Glomerular endothelial cell (primary cell): ENCODE results near the gene C10orf90. TPM values are rescaled to one million over a fixed set of nuclear protein-coding genes. Genes with fewer than 3 reads are reported as not detected.

Experiments used
- DNase-seq: peaks from one replicate; pipeline ENCODE4 v3.0.0-alpha.2; 2011; ENCODE audit warnings: low read depth, low spot score; ENCODE audit errors: extremely low read depth
- total RNA-seq: library from RNA; depleted of rRNA; stranded (reverse); fragments of >200 nt; gene quantifications from 2 replicates; pipeline ENCODE4 v1.2.3, GENCODE V29; 2015

The C10orf90 gene, protein sequence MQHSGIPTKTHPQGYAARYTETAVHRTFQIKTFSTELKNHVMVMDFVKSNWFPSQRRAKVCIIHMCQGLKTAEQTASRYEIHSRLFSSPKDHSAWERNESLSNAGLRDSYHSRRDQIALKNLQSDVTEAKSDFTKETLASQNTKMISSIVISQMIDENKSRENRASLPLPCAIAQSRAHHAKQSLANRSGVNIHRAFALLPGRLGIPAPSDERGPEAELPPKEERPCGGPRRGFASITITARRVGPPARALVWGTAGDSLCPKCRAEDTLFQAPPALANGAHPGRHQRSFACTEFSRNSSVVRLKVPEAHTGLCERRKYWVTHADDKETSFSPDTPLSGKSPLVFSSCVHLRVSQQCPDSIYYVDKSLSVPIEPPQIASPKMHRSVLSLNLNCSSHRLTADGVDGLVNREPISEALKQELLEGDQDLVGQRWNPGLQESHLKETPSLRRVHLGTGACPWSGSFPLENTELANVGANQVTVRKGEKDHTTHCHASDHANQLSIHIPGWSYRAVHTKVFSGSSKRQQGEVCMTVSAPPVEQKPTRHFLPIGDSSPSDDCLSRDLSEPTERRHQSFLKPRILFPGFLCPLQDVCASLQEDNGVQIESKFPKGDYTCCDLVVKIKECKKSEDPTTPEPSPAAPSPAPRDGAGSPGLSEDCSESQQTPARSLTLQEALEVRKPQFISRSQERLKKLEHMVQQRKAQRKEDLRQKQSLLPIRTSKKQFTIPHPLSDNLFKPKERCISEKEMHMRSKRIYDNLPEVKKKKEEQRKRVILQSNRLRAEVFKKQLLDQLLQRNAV
- not detected in 2 replicates for total RNA-seq

- DNase-seq: no peak
Observed at GRCh38 chr10:126670056-126670894, at the start of gene C10orf90. C10orf90 (minus strand) TSS chr10:126670693; CDS start chr10:126670480, 213 bp downstream.

- no peak for DNase-seq
Observed at GRCh38 chr10:126716366-126716765, 45.9 kb upstream of the C10orf90 start.

DNA sequence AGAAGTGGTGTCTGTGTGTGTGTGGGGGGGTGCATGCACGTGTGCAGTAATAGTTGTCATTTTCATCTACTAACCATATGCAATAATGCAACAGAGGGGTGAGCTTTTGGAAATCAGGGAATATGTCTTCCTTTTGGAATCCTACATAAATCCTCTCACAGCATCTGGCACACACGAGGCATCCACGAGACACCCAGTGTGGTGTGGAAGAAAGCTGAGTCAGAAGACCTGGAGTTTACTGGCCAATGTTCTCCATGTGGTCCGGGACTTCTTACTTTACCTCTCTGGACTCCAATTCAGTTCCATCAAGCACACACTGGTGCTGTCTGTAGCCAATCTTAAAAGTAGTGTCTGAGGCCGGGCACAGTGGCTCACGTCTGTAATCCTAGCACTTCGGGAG, 43.1 kb upstream of the C10orf90 start:
- DNase-seq: no peak

DNA sequence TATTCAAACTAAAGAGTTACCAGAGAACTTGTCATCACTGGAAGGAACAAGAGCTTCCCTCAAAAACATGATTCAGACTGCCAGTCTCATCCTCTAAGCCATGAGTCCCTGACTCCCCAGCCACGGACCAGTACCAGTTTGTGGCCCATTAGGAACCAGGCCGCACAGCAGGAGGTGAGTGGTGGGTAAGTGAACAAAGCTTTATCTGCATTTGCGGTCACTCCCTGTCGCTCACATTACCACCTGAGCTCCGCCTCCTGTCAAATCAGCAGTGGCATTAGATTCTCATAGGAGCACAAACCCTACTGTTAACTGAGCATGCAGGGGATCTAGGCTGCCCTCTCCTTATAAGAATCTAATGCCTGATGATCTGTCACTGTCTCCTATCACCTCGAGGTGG, 42.2 kb upstream of the C10orf90 start:
- no peak for DNase-seq

- no peak for DNase-seq
Observed at GRCh38 chr10:126705951-126706565, 35.6 kb upstream of the C10orf90 start.

DNA sequence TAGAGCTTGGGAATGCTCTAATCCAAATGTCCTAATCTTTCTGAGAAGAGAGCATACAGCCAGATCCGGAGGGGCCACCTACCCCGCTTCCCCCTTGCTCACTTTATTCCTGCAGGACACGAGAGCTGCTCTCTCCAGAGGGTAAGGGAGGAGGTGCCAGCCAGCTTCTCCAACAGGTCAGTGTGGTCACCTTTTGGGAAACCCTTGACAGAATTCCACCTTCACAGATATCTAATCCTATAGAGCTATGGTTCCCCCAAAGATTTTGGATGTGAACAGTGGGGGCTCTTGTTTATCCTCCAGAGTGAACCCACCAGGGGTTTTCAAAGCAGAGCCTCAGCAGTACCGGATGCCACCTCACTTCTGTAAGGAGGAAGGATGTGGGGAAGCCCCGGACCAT, 34.6 kb upstream of the C10orf90 start:
- DNase-seq: no peak

DNA sequence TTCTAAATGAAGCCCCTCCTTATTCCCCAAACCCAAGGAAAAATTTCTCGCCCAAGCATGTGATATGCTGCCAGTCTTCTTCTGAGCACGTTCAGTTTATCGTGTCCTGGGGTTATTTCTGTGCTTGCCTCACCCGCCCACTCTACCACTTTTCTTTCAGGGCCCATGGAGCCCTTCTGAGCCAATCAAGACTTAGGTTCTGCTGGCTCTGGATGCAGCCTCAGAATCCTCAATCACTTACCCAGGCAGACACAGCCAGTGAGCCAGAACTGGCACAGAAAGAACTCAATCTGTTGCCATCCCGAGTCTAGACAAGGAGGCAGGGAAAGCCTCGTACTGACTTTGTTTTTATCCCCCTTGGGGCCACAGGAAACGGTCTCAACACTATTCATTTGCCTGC, 34.2 kb upstream of the C10orf90 start:
- DNase-seq: no peak

DNA sequence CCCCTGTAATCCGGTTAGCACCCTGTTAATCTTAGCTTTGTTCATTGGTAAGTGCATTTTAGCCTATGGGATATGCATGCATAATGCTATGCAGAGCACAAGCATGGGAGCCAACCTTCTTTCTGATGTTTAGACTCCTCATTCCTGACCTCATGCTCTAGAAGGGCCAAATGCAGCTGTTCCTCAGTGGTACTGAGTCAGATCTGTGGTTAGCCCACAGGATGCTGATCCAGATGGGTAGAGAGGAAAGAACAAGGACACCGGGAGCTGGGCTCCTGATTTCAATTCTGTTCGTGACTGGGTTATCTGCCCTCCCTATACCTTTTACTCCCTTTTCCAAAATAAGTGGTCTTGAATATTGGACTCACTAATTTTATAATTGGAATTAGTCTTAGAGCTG, 31.7 kb upstream of the C10orf90 start:
- no peak for DNase-seq

- DNase-seq: no peak
Observed at GRCh38 chr10:126701526-126701925, 31.0 kb upstream of the C10orf90 start.

GRCh38 chr10:126696684-126697083, 26.2 kb upstream of the C10orf90 start:
- no peak for DNase-seq

- no peak for DNase-seq
Observed at GRCh38 chr10:126691456-126691855, 21.0 kb upstream of the C10orf90 start.

DNA sequence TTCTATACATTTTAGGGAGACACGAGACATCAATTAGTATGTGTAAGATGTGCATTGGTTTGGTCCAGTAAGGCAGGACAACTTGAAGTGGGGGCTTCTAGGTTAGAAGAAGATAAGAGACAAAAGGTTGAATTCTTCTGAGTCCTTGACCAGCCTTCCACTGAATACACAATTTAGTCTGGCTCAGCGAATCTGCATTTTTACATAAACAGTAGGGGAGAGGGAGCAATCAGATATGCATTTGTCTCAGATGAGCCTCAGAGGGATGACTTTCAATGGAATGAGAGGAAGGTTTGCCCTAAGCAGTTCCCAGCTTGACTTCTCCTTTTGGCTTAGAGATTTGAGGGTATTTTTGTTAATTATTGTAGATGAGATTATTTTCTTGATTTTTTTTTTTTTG, 20.0 kb upstream of the C10orf90 start:
- no peak for DNase-seq

DNA sequence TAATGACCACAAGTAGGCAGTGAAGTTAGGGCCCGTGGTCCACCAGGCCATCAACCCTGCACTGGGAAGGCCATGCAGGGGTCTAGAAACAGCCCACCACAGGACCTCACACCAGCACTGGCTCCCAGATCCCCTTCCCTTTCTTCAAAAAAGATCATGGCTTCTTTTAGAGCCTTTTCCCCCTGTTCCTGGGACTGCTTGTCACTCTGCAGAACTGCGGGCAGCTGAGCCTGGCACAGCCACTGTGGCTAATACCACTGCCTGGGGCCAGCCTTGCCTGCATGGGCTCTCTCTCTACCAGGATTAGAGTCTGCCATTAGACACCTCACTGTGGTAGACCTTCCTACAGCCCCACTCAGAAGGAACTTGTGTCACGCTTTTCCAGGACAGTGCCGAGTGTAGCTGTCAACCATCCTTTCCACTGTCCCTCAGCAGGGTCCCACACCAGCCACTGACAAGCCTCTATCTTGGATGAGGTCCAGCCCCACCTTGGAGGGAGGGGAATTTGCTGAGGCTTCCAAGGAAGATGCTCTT, 19.0 kb upstream of the C10orf90 start:
- DNase-seq: no peak

DNA sequence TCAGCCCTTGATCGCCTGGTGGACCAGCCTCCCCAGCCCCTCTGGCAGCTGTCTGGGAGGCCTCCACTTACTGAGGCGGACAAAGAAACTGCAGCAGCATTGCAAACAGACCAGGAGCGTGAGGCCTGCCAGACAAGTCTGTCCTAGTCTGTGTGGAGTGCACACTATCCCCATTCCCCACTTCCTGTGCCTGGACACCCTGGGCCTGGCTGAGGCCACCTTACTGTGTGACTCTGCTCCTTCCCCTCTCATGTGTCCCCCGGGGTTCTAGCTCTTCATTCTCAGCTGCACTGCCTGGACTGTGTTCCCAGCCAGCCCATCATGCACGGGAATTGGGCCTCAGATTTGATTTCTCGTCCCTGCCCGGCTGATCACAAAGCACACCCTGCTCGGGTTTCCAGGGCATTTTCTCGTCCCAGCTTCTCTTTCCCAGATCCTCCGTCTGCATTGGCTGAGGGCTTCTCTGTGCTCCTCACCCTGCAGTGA, 16.7 kb upstream of the C10orf90 start:
- DNase-seq: no peak

DNA sequence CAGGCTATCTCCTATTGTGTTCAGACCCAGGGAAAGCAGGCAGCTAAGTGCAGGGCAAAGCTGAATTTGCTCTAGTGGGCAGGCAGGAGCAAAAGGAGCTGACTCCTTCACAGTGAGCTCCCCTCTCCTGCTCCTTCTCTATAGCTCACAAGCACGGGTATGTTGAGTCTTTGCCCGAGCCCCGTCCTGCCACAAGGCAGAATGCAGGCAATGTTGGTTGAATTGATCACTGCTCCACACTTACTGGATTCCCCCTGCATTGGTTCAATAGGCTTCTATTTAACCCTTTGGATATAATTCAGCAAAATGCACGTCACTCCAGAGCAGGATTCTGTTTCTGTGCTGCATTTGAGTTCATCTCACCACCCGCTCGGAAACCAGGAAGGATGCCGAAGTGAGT, 16.2 kb upstream of the C10orf90 start:
- no peak for DNase-seq

DNA sequence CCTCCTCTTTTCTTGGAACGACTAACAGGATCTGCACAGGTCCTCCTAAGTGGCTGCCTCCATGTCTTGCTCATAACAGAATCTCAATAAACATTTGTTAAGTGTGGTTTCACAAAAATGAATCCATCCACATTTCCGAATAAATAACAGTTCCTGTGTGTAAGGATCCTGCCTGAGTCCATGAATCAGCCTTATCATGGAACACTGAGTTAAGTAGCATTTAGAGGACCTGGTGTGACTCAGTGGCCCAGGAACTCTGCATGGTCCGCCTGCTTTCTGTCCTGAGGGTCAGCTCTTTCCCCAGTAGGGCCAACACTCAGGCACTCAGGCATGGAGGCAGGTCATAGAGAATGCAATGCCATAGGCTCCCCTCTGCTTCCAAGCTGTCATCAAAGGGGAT, 15.8 kb upstream of the C10orf90 start:
- no peak for DNase-seq

- DNase-seq: no peak
Observed at GRCh38 chr10:126685756-126686155, 15.3 kb upstream of the C10orf90 start.

GRCh38 chr10:126684171-126684745, 13.8 kb upstream of the C10orf90 start:
- DNase-seq: no peak

DNA sequence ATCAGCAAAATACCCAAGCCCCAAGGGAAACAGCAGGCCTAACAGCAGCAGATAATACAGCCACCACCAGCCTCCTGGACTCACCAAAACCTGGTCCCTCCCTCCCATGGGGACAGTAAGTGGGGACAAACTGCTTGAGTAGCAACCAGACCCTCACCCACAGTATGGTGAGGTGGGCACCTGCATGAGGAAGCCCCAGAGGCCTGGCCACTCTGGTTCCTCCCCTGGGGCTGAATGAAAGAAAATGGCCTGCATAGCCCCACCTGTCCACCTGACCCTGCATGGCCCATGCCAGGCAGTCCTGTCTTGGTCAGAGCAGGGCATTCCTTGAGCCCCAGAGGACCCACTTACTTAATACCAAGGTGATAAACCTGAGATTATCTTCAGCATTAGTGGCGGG, 13.0 kb upstream of the C10orf90 start:
- DNase-seq: no peak
